ENCODE measurements around the gene RHBDL1.
A peak's percentile ranks its signal among the peaks of the same experiment; 100 is the strongest.

RHBDL1 gene

DNA sequence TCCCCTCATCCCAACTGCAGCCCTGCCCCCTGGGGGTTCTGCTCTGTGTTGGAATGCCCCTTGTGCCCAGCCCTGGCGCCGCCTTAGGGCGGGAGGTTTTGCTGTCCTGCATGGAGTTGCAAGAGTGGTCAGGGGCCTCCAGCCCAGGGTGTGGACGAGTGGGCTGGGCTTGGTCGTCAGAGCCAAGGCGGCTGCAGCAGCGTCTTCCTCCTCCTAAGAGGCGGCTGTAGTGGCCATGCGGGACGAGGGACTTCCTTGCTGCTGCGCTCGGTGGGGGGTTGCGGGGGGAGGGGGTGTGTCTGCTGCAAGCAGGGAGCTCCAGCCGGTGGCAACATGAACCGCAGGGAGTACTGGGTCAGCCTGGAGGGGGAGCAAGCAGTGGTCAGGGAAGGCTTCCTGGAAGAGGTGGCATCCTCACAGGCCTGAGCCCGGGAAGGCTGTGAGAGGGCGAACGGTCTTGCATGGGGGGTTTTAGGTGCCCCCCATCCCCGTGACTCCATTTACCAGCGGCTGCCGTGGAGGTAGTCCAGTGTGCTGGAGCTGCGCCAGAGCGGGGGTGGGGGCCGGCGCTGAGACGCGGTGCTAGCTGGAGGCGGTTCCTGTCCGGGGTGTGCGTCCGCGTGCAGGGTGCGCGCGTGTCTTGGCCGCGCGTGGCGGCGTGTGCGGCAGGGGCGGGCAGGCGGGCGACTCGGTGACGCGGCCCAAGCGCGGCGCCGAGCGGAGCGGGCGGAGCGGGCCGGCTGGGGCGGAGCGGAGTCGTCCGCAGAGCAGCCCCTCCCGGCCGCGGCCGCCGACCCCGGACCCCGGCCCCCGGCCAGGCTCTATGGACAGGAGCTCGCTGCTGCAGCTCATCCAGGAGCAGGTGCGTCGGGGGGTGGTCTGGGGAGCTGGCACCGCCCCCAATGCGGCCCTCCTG, at the start of gene RHBDL1:
Gene RHBDL1 (plus strand): TSS at position 704 of the 916 bp plus-strand sequence. CDS start 120 bp downstream, at position 824.
- DNase-seq (ENCODE audit: low read depth): no peak

DNA sequence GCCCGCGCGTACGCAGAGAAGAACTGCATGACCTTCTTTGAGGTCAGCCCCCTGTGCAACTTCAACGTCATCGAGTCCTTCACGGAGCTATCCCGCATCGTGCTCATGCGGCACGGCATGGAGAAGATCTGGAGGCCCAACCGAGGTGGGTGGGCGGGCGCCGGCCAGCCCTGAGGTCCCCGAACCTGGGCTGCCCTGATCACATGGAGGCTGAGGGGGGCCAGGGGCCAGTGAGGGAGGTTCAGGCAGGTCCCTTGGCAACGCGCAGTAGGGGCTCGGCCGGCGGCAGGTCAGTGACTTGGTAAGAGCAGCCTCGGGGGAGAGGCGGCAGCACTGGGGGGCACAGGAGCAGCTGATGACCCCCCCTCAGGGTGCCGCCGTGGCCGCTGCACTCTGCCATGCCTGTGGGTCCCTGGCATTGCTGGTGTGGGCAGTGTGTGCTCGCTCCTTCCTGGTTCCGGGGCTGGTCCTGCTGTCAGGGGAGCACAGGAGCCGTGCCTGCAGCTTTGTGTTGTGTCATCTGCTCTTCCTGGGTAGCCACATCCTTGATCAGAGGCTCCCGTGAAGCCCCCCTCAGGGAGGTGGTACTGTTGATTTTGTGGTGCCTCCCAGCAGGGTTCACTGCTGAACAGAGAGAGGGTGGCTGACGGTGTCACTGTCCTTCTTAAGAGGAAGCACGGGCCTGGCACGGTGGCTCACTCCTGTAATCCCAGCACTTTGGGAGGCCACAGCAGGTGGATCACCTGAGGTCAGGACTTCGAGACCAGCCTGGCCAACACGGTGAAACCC, 49.3 kb upstream of the RHBDL1 start:
- DNase-seq (ENCODE audit: low read depth): no peak

DNA sequence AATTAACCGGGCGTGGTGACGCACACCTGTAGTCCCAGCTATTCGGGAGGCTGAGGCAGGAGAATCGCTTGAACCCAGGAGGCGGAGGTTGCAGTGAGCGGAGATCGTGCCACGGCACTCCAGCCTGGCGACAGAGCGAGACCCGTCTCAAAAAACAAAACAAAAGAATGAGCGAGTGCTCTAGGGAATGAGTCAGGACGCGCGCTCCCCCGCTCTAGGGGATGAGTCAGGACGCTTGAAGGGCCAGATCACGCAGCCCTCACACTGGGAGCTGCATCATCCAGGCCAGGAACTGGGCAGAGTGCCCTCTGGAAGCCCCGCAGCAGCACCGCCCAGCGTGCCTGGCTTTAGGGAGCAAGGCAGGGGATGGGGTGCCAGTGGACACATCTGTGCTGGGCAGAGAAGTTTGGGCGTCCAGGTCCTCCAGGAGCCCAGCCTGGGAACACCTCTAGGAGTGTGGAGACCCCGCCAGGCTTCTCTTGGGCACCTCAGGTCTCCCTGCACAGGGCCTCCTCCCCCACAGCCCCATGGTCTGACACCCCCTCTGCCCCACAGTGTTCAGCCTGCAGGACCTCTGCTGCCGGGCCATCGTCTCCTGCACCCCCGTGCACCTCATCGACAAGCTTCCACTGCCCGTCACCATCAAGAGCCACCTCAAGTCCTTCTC, 48.6 kb upstream of the RHBDL1 start:
- DNase-seq (ENCODE audit: low read depth): no peak

DNA sequence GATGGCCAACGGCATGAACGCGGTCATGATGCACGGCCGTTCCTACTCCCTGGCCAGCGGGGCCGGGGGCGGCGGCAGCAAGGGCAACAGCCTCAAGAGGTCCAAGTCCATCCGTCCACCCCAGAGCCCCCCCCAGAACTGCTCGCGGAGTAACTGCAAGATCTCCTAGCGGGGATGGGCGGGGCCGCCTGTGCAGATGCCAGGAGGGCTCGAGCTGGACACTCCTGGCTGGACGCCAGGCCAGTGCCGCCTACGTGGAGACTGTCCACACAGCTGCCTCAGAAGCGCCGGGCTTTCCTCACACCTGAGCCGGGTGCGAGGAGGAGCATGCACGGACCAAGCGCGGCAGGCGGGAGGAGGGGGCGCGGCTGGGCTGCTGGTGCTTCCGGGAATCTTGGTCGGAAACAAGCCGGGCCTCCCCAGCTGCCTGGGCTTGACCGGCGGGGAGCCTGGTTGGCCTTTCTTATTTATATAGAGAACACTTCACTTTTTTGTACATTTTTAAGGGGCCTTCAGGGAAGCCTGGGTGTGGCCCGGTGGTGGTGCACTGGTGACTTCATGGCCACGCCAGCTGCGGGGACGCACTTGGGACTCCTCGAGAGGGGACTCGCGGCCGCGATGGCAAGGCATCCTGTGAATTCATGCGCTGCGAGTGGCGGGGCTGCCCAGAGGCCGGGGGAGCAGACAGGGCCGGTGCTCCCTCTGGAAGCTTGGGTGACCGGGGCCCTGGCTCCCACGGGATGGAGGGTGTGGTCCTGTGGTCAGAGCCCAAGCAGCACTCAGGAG, 47.8 kb upstream of the RHBDL1 start:
- no peak for DNase-seq (ENCODE audit: low read depth)

DNA sequence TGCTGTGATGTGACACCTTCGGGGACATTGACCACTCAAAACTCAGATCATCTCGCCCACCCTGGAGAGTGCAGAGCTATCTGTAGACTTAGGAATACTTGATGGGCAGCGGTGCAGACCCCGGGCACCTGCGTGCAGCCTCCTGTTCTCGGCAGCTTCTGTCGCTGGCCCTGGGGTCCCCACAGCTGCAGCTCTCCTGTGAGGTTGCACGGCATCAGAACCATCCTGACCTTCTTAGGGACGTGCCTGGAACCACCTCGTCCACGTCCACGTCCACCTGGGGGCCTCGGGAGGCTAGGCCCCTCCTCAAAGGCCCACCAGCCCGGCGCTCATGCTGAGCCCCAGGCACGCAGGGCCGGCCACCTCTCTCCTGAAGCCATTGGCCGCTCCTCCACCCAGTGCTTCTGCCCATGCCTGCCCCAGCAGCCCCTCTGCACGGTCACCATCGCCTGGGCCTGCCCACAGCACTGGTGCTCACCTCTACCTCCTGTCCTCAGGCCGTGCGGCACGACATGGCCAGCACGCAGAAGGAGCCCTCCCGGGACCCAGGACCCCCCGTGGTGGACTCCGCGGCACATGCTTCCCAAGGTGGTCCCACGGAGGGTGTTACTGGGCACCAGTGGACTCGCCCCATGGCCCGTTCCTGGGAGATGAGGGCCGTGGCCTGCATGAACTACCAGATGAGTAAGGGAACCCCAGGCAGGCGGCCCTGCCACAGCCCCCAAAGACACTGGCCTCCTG, 47.0 kb upstream of the RHBDL1 start:
- no peak for DNase-seq (ENCODE audit: low read depth)

DNA sequence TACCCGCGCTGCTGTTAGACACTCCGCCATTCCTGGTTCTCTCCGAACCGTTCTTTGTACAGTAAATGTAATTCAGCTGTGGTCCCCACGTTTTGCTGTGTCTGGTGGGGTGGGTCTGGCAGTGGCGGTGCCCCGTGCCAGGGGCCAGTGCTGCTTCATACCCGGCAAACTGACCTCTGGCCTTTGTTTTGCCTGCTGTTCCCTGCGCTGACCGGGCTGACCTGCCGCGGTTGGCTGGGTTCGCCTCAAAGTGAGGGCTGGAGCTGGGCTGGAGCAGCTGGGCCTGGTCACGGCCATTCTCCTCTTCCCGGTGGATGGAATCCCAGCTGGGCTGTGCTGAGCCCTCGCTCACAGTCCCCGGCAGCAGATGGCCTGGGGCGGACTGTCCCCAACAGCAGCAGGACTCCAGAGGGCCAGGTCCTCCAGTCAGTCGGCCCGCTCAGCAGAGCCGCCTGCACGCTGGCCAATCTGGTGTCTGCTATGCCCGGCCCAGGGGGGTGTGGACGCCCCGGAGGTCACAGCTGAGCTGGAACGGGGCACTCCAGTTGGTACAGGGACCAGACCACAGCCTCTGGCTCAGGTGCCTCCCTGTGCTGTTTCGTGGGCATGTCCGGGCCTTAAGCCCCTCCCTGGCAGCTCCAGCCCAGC, 46.2 kb upstream of the RHBDL1 start:
- DNase-seq (ENCODE audit: low read depth): no peak

DNA sequence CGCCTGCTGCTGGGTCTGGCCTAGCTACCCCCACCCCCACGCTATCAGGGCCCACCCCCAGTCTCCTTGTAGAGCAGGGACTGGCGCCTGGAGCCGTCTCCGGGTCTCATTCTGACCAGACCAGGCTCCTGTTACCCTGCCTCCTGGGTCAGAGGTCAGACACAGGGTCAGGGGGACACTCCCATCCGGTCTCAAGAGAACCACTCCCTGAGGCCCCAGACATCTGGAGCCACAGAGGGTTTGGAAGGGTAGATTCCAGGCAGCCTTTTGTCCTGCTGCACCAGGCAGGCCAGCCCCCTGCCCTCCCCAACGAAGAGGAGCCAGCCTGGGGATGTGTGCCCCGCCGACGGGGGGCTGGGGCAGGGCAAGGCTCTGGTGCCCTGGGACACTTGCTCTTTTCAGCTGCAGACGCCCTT, 45.6 kb upstream of the RHBDL1 start:
- DNase-seq (ENCODE audit: low read depth): no peak

DNA sequence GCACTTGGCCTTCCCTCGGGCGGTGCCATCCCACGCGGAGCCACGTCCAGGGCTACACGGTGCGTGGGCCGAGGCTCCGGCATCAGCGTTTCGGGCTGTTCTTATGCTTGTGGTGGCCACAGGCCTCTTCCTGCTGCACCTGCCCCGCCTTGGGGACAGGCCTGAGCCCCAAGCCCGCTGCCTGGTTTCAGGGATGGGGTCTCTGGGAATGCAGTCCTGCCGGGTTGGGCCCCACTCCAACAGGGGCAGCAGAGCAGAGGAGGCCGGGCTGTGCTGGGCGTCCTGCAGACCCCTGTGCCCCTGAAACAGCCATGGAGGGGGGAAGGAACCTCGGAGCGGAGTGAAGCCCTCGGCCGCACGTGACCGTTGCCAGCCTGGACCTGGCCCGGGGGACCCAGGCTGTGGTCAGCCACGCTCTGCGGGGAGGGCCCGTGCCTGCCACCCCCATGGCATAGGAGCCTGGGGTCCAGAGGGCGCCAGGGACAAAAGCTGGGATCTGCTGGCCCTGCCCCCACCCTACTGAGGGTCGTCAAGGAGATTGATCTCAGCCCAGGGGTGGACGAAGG, 45.1 kb upstream of the RHBDL1 start:
- no peak for DNase-seq (ENCODE audit: low read depth)

DNA sequence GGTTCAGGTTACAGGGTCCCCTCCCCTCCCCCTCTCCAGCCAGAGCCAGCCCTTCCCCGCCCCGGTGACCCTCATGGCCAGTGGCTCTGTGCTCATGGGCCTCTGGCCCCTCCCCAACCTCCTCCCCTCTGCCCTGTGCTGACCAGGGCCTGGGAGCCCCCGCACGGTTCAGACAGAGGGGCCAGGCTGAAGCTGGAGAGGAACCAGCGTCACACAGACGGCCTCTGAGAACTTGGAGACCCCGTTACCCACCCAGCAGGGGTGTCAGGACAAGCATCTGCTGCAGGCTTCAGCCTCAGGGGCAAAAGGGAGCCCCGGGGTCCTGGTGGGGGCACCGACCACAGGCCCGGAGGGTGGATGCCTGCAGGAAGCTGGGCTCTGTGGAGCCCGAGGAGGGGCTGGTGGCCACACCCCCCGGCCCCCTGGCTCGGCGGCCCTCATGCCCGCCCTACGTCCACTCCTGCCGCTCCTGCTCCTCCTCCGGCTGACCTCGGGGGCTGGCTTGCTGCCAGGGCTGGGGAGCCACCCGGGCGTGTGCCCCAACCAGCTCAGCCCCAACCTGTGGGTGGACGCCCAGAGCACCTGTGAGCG, 44.6 kb upstream of the RHBDL1 start, which contains the start of gene WFIKKN1:
Gene WFIKKN1 (plus strand): TSS at position 171 of the 591 bp plus-strand sequence. CDS start 269 bp downstream, at position 440.
- no peak for DNase-seq (ENCODE audit: low read depth)

DNA sequence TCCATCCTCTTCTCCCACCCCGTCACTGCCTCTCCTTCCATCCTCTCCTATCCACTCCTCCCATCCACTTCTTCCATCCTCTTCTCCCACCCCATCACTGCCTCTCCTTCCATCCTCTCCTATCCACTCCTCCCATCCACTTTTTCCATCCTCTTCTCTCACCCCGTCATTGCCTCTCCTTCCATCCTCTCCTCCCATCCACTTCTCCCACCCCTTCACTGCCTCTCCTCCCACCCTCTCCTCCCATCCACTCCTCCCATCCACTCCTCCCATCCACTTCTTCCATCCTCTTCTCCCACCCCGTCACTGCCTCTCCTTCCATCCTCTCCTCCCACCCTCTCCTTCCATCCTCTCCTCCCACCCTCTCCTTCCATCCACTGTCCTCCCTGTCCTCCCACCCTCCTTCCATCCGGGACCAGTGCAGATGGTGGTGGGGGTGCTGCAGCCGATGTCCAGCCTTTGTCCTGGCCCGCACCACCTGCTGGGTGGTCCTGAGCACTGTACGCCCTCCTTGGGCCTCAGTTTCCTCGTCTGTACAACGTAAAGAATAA, 43.6 kb upstream of the RHBDL1 start:
- DNase-seq (ENCODE audit: low read depth): no peak

DNA sequence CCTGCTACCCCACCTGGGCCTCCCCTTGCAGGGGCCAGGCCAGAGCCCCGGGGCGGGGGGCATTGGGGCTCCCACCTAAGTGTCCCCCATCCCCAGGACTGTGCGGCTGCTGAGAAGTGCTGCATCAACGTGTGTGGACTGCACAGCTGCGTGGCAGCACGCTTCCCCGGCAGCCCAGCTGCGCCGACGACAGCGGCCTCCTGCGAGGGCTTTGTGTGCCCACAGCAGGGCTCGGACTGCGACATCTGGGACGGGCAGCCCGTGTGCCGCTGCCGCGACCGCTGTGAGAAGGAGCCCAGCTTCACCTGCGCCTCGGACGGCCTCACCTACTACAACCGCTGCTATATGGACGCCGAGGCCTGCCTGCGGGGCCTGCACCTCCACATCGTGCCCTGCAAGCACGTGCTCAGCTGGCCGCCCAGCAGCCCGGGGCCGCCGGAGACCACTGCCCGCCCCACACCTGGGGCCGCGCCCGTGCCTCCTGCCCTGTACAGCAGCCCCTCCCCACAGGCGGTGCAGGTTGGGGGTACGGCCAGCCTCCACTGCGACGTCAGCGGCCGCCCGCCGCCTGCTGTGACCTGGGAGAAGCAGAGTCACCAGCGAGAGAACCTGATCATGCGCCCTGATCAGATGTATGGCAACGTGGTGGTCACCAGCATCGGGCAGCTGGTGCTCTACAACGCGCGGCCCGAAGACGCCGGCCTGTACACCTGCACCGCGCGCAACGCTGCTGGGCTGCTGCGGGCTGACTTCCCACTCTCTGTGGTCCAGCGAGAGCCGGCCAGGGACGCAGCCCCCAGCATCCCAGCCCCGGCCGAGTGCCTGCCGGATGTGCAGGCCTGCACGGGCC, 42.8 kb upstream of the RHBDL1 start:
- DNase-seq (ENCODE audit: low read depth): no peak

DNA sequence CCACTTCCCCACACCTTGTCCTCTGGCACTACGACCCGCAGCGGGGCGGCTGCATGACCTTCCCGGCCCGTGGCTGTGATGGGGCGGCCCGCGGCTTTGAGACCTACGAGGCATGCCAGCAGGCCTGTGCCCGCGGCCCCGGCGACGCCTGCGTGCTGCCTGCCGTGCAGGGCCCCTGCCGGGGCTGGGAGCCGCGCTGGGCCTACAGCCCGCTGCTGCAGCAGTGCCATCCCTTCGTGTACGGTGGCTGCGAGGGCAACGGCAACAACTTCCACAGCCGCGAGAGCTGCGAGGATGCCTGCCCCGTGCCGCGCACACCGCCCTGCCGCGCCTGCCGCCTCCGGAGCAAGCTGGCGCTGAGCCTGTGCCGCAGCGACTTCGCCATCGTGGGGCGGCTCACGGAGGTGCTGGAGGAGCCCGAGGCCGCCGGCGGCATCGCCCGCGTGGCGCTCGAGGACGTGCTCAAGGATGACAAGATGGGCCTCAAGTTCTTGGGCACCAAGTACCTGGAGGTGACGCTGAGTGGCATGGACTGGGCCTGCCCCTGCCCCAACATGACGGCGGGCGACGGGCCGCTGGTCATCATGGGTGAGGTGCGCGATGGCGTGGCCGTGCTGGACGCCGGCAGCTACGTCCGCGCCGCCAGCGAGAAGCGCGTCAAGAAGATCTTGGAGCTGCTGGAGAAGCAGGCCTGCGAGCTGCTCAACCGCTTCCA, 42.0 kb upstream of the RHBDL1 start:
- DNase-seq (ENCODE audit: low read depth): no peak

DNA sequence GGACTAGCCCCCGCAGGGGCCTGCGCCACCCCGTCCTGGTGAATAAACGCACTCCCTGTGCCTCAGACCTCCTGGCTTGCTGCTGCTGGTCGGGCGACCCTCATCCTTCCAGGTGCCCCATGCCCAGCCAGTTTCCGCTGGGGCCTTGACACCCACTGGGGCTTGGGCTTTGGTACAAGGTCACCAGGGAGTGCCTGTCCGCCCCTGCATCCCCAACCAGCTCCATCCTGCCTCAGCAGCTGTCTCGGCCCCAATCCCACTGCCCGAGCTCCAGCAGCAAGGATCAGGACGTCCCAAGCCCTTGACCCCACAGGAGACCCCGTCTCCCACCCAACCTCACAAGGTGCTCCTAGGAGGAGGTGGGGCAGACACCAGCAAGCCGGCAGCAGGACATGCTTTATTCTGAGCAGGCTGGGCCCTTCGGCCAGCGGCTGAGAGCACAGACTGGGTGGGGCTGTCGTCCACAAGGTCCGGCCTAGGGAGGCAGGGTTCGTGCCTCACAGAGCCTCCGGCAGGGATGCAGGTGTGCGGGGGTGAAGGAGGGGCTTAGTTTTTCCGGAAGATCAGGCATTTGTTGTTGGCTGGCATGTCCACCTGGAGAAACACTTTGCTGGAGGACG, 41.3 kb upstream of the RHBDL1 start:
- no peak for DNase-seq (ENCODE audit: low read depth)

DNA sequence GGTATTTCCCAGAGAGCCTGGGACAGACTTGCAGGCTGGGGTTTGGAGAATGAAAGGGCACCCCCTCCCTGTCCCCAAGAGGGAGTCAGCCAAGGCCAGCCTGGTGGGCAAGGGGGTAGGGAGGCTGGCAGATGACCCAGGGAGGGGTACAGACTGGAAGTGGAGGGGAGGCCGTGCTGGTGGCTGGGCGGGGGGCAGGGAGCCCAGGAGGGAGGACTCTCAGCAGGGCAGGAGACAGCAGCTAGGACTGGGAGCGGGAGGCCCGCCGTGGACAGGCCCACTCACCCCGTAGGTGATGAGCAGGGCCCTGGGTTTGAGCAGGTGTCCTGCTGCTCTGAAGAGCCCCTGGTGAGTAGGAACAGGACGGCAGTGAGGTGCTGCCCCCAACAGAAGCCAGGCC, 40.5 kb upstream of the RHBDL1 start:
- no peak for DNase-seq (ENCODE audit: low read depth)

DNA sequence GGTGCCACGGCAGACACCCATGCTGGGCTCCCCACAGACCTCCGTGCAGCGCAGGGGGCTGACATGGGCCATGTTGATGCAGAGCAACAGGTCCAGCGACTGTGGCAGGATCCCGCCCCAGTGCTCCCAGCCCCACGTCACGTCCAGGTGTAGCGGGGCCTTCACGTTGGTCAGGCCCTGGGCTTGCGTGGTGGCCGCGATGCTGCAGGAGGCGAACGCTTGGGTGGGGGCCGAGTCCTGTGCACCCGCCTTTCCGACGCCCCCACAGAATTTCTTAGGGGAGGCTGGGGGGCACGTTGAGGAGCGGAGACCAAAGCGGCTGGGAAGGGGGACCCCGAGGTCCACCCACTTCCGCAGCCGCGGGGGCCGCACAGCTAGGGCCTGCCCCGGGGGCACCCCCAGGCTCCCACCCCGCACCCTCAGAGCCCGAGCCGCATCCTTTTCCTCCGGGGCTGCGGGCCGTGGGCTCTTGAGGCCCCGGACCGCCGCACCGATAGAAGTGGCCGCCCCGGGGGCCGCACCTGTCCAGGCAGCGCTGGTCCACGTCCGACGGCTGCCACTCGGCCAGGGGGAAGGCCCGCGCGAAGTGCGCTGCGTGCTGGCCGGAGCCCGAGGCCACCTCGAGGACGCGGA, 39.8 kb upstream of the RHBDL1 start:
- no peak for DNase-seq (ENCODE audit: low read depth)

DNA sequence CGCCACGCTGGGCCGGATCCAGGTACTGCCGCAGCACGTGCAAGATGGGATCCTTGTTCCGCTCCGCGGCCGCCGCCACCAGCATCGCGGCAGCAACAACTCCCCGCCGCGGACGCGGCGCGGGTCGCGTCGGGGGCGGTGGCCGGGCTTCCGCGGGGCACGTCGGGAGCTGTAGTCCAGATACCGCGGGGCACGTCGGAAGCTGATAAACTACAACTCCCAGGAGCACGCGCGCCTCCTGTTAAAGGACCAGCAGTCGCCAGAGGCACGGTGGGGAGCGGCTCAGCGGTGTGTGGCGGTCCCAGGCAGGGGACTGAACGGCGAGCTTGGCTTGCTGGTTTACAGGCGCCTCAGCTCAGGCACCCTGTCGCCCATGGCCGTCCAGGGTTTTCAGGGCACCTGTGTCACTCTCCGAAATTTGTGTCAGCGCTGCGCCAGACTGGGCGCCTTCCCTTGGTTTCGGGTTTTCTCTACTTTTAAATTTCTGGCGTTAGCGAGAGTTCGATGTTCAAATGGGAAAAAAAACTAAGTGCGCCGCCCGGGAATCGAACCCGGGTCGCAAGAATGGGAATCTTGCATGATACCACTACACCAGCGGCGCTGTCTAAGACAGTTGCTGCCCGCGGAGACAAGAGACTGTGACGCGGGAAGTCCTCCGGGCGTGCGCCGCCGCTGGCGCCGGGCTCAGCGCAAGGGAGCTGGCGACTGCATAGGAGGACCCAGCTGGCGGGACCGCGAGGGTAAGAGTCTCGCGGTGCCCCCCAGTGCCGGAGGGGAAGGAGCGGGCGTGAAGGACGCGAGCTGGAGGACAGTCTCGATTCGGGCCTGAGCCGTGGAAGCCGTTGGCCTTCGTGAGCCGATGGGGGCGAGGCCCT, 39.0 kb upstream of the RHBDL1 start, which contains the start of gene METTL26:
Gene METTL26 (minus strand): TSS at position 100 of the 875 bp plus-strand sequence. CDS start 15 bp downstream, at position 85.
- DNase-seq (ENCODE audit: low read depth): peak; percentile 87
